Measurements from ENCODE around the gene ABLIM1. TPM values are rescaled to one million over a fixed set of nuclear protein-coding genes. Genes with fewer than 3 reads are reported as not detected.

ABLIM1 gene
- total RNA-seq, 2 donors from 2014 or later, result 141 to 184 TPM

GRCh38 chr10:114402233-114402632 lies 255.8 kb downstream of the ABLIM1 start:
- no peak overlapping the region for H3K27ac Mint-ChIP-seq
- DNase-seq (no peak), ATAC-seq (no peak)
- H3K36me3 Mint-ChIP-seq (ENCODE audit: low read depth), result peaks cover 4% of the 10 kb centered on the region
- H3K4me1 Mint-ChIP-seq, result peaks cover 10% of the 10 kb centered on the region
- H3K4me3 Mint-ChIP-seq, result no peak overlapping the region
- H3K27me3 Mint-ChIP-seq, result peaks cover 83% of the 10 kb centered on the region
- no peaks in the 10 kb centered on the region for H3K9me3 ChIP-seq (ENCODE audit: control insufficient read depth, low read length, poor library complexity, severe bottlenecking)

DNA sequence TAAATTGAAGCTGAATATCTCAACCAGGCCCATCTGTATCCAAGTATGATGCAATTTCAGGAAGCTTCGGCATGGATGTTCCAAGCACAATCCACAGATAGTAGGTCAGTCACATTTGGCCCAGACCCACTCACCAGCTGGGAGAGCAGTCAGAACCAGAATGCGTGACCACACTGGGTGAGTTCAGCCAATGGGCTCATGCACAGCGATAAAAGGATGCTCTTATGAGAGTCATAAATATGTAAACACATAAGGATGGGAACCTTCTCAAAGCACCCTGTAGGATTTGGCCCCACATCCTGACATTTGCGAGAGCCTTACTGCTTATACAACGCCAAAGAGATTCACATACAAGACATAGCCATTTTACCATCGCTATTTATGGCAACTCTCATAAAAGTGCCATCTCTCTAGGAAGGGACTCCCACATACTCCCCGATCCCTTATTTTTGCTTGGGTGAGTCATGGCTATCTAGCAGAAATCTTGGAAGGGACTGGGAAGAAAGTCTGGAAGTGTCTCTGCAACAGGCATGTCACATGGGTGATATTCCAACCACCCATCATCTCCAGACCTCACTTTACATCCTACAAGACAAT lies 256.8 kb downstream of the ABLIM1 start:
- no peak for ATAC-seq
- no peak overlapping the region for H3K27ac Mint-ChIP-seq
- H3K27me3 Mint-ChIP-seq, result peaks cover 89% of the 10 kb centered on the region
- no peak overlapping the region for H3K4me3 Mint-ChIP-seq
- no peak for DNase-seq
- H3K4me1 Mint-ChIP-seq, result peaks cover 12% of the 10 kb centered on the region
- peaks cover 4% of the 10 kb centered on the region for H3K36me3 Mint-ChIP-seq (ENCODE audit: low read depth)
- no peaks in the 10 kb centered on the region for H3K9me3 ChIP-seq (ENCODE audit: control insufficient read depth, low read length, poor library complexity, severe bottlenecking)

- H3K4me3 Mint-ChIP-seq, result no peak overlapping the region
- H3K36me3 Mint-ChIP-seq (ENCODE audit: low read depth), result peaks cover 2% of the 10 kb centered on the region
- no peak for DNase-seq
- peaks cover 12% of the 10 kb centered on the region for H3K4me1 Mint-ChIP-seq
- peaks cover 89% of the 10 kb centered on the region for H3K27me3 Mint-ChIP-seq
- ATAC-seq, result no peak
- no peak overlapping the region for H3K27ac Mint-ChIP-seq
- no peaks in the 10 kb centered on the region for H3K9me3 ChIP-seq (ENCODE audit: control insufficient read depth, low read length, poor library complexity, severe bottlenecking)
Observed at GRCh38 chr10:114400091-114400490, 258.0 kb downstream of the ABLIM1 start.

GRCh38 chr10:114399576-114399975 lies 258.5 kb downstream of the ABLIM1 start:
- Mint-ChIP-seq H3K36me3 (ENCODE audit: low read depth) (peaks cover 2% of the 10 kb centered on the region), H3K27me3 (peaks cover 89% of the 10 kb centered on the region), H3K4me3 (no peak overlapping the region), H3K4me1 (peaks cover 11% of the 10 kb centered on the region), H3K27ac (no peak overlapping the region)
- ATAC-seq (no peak), DNase-seq (no peak)
- no peaks in the 10 kb centered on the region for H3K9me3 ChIP-seq (ENCODE audit: control insufficient read depth, low read length, poor library complexity, severe bottlenecking)

DNA sequence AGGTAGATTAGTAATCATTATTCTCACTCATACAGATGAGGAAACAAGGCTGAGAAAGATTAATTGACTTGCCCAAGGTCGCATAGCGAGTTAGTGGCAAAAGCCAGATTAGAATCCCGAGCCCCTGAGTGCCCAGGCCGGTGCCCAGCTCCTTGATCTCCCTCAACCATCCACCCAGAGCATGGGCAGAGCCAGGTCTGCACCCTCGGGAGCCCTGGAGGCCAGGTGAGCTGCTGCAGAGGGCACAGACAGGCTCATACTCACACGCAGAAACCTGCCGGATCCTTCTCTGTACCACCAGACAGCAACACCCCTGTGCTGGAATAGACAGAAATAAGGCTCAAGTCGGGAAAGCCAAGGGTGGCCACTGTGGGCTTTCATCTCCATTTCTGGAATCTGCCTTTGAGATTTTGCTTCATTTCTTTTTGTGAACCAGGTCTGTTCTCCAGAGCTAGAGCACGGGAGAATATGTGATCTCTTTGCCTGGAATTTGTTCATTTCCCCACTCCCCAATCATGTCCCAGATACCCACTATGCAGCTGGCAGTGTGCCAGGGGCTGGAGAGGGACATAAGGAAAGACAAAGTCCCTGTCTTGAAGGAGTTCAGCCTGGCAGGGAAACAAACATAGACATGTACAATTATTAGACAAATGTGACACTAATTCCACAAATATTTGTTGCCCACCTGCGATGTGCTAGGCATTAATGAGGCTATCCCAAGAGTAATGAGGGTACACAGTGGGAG lies 259.3 kb downstream of the ABLIM1 start:
- DNase-seq, result no peak
- peaks cover 2% of the 10 kb centered on the region for H3K36me3 Mint-ChIP-seq (ENCODE audit: low read depth)
- H3K4me3 Mint-ChIP-seq, result no peak overlapping the region
- peaks cover 12% of the 10 kb centered on the region for H3K4me1 Mint-ChIP-seq
- no peak for ATAC-seq
- H3K27ac Mint-ChIP-seq, result no peak overlapping the region
- peaks cover 97% of the 10 kb centered on the region for H3K27me3 Mint-ChIP-seq
- no peaks in the 10 kb centered on the region for H3K9me3 ChIP-seq (ENCODE audit: control insufficient read depth, low read length, poor library complexity, severe bottlenecking)

DNA sequence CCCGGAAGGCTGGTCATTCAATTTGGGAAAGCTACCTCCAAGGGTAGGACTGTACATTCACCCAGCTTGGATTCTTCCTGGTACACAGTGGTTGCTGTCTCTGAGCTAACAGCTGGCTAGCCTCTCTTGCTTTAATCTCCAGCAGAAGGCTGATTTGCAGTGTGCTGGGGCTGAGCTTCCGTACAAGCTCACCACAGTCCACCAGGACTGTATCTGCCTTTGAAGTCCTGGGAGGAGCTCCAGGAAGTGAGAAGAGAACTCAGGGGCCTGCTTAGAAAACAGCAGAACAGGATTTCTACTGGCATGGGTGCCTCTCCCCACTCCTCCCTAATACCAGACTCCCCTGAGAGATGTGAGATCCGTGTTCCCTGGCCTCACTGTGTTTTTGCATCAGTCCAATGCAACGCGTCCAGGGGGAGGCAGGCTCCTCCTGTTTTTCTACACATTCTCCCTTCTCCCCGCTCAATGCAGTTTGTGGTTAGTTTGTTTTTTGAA lies 260.4 kb downstream of the ABLIM1 start:
- Mint-ChIP-seq H3K4me1 (peaks cover 5% of the 10 kb centered on the region), H3K4me3 (no peak overlapping the region), H3K27me3 (peaks cover 100% of the 10 kb centered on the region), H3K27ac (no peak overlapping the region), H3K36me3 (ENCODE audit: low read depth) (peaks cover 2% of the 10 kb centered on the region)
- DNase-seq (no peak), ATAC-seq (no peak)
- H3K9me3 ChIP-seq (ENCODE audit: control insufficient read depth, low read length, poor library complexity, severe bottlenecking), result no peaks in the 10 kb centered on the region

GRCh38 chr10:114396464-114396863 lies 261.6 kb downstream of the ABLIM1 start:
- ATAC-seq (no peak), DNase-seq (no peak)
- Mint-ChIP-seq H3K36me3 (ENCODE audit: low read depth) (no peaks in the 10 kb centered on the region), H3K4me3 (no peak overlapping the region), H3K27ac (no peak overlapping the region), H3K27me3 (peaks cover 100% of the 10 kb centered on the region), H3K4me1 (peaks cover 4% of the 10 kb centered on the region)
- H3K9me3 ChIP-seq (ENCODE audit: control insufficient read depth, low read length, poor library complexity, severe bottlenecking), result no peaks in the 10 kb centered on the region

- ATAC-seq (no peak), DNase-seq (no peak)
- H3K27me3 Mint-ChIP-seq, result peaks cover 100% of the 10 kb centered on the region
- H3K36me3 Mint-ChIP-seq (ENCODE audit: low read depth), result no peaks in the 10 kb centered on the region
- peaks cover 4% of the 10 kb centered on the region for H3K4me1 Mint-ChIP-seq
- no peaks in the 10 kb centered on the region for H3K9me3 ChIP-seq (ENCODE audit: control insufficient read depth, low read length, poor library complexity, severe bottlenecking)
- no peak overlapping the region for H3K27ac Mint-ChIP-seq
- no peak overlapping the region for H3K4me3 Mint-ChIP-seq
Observed at GRCh38 chr10:114395366-114396022, 262.6 kb downstream of the ABLIM1 start.

DNA sequence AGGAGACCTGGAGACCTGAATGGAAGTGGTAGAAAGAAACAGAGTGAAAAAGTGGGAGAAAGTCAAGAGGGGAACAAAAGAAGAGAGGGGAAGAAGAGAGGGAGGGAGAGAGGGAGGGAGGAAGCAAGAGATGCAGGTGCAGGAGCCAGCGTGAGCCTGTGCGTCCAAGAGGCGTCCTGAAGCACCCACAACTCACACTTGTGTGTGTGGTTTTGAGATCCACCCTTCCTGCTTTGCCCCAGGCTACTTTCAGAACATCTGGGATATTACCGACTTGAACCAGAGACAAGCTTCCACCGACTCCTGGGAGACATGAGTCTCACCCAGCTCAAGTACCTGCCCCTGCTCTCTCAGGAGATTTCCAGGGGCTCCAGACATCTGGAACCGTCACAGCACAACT lies 263.5 kb downstream of the ABLIM1 start:
- H3K27me3 Mint-ChIP-seq, result peaks cover 99% of the 10 kb centered on the region
- no peaks in the 10 kb centered on the region for H3K36me3 Mint-ChIP-seq (ENCODE audit: low read depth)
- no peak overlapping the region for H3K4me3 Mint-ChIP-seq
- no peak overlapping the region for H3K27ac Mint-ChIP-seq
- H3K4me1 Mint-ChIP-seq, result peaks cover 4% of the 10 kb centered on the region
- H3K9me3 ChIP-seq (ENCODE audit: control insufficient read depth, low read length, poor library complexity, severe bottlenecking), result no peaks in the 10 kb centered on the region
- ATAC-seq, result no peak
- DNase-seq, result no peak

GRCh38 chr10:114393886-114394285 lies 264.2 kb downstream of the ABLIM1 start:
- Mint-ChIP-seq H3K27me3 (peaks cover 97% of the 10 kb centered on the region), H3K4me1 (peaks cover 4% of the 10 kb centered on the region), H3K36me3 (ENCODE audit: low read depth) (no peaks in the 10 kb centered on the region), H3K27ac (no peak overlapping the region), H3K4me3 (no peak overlapping the region)
- no peak for DNase-seq
- no peaks in the 10 kb centered on the region for H3K9me3 ChIP-seq (ENCODE audit: control insufficient read depth, low read length, poor library complexity, severe bottlenecking)
- no peak for ATAC-seq

DNA sequence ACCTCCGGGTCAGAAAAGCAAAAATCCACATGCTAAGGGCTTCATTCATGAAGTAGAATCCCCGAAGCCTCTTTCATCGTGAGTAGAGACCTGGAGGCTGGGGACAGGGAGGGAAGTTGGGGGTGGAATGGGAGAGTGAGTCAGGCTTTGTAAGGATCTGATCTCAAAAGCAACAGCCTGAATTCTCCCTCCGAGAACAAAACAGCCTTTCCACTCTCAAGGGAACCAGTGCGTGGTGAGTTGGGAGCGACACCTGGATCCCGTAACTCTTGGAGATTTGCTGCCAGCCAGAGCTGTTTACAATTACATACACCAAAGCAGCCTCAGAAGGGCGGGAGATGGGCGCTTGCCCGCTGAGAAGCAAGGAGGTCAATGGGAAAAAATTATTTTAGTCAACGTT lies 264.6 kb downstream of the ABLIM1 start:
- Mint-ChIP-seq H3K27me3 (peaks cover 97% of the 10 kb centered on the region), H3K27ac (no peak overlapping the region), H3K4me3 (no peak overlapping the region), H3K4me1 (peaks cover 7% of the 10 kb centered on the region), H3K36me3 (ENCODE audit: low read depth) (no peaks in the 10 kb centered on the region)
- no peak for DNase-seq
- no peak for ATAC-seq
- H3K9me3 ChIP-seq (ENCODE audit: control insufficient read depth, low read length, poor library complexity, severe bottlenecking), result no peaks in the 10 kb centered on the region

DNA sequence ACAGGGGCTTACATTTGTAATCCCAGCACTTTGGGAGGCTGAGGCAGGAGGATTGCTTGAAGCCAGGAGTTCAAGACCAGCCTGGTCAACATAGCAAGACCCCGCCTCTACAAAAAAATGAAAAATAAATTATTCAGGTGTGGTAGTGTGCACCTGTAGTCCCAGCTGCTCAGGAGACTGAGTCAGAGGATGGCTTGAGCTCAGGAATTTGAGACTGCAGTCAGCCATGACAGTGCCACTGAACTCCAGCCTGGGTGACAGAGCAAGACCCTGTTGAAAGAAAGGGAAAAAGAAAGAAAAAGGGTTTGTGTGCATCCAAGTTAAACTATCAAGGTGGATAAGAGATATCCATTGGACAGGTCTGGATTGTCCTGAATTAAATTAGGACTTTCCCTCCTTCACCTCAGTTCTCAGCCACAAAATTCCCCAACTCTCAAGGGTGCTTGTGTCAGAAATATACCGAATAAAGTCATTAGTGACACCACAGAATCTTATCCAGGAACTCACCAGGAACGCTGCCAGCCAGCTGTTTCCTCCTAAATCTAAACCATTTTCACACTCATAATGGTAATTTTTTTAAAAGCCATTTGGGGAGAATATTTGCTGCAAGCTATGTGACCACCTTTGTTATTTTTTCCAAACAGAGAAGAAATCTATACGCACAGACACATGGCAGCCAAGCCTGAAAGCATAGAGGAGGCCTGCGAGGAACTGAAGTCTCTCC lies 265.8 kb downstream of the ABLIM1 start:
- Mint-ChIP-seq H3K27ac (no peak overlapping the region), H3K4me1 (peaks cover 11% of the 10 kb centered on the region), H3K4me3 (no peak overlapping the region), H3K27me3 (peaks cover 90% of the 10 kb centered on the region), H3K36me3 (ENCODE audit: low read depth) (no peaks in the 10 kb centered on the region)
- H3K9me3 ChIP-seq (ENCODE audit: control insufficient read depth, low read length, poor library complexity, severe bottlenecking), result no peaks in the 10 kb centered on the region
- DNase-seq (no peak), ATAC-seq (no peak)

DNA sequence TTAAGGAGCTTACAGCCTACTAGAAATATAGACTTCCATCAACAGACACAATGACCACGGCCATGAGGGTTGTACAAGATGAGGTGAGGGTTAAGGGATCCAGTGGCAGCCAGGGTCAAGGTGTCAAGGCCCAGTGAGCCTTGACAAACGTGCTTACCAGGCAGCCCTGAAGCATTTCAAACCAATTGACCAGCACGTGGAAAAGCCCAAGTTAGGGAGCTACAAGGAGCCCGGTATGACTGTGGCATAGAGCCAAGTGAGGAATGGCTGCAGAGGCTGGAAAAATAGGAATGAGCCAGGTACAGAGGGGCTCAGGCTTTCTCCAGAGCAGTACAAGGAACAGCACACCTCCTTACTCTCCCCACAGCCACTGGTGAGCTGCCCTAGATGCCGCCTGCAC lies 266.5 kb downstream of the ABLIM1 start:
- DNase-seq (no peak), ATAC-seq (no peak)
- H3K9me3 ChIP-seq (ENCODE audit: control insufficient read depth, low read length, poor library complexity, severe bottlenecking), result no peaks in the 10 kb centered on the region
- no peak overlapping the region for H3K4me3 Mint-ChIP-seq
- no peaks in the 10 kb centered on the region for H3K36me3 Mint-ChIP-seq (ENCODE audit: low read depth)
- peaks cover 84% of the 10 kb centered on the region for H3K27me3 Mint-ChIP-seq
- no peak overlapping the region for H3K27ac Mint-ChIP-seq
- H3K4me1 Mint-ChIP-seq, result peaks cover 8% of the 10 kb centered on the region
